Loucy (cell line): ENCODE results near the gene SCTR.
A peak's percentile ranks its signal among the peaks of the same experiment; 100 is the strongest.
"Not testable (repeated sequence)": the region's sequence is repeated elsewhere in the genome, so short reads cannot be mapped to it uniquely, and the experiment has no call there.

Experiments used
- H2AFZ ChIP-seq: fragments of 200-600 bp; sonication (generic); 2 replicates; pipeline ENCODE4 v1.6.0; 2016; ENCODE audit warnings: antibody characterized with exemption, mild to moderate bottlenecking, low read length, moderate library complexity
- H3F3A ChIP-seq: fragments of 200-600 bp; 2 replicates; pipeline ENCODE4 v1.6.0; 2016; ENCODE audit warnings: antibody characterized with exemption, low read depth, mild to moderate bottlenecking
- H3K27me3 ChIP-seq: fragments of 200-600 bp; sonication (generic); 2 replicates; pipeline ENCODE4 v1.6.1; 2014; ENCODE audit warnings: low read length, mild to moderate bottlenecking; ENCODE audit not compliant: insufficient read depth, poor library complexity, severe bottlenecking
- H3K36me3 ChIP-seq: fragments of 200-600 bp; sonication (generic); 2 replicates; pipeline ENCODE4 v1.6.1; 2016; ENCODE audit warnings: low read length; ENCODE audit not compliant: insufficient read depth
- H3K4me1 ChIP-seq: fragments of 200-600 bp; sonication (generic); 2 replicates; pipeline ENCODE4 v1.5.1; 2014; ENCODE audit warnings: low read length, mild to moderate bottlenecking; ENCODE audit not compliant: insufficient read depth, poor library complexity, severe bottlenecking
- H3K4me2 ChIP-seq: fragments of 200-600 bp; sonication (generic); 2 replicates; pipeline ENCODE4 v1.6.0; 2014; ENCODE audit warnings: antibody characterized with exemption, low read length, low read depth, mild to moderate bottlenecking; ENCODE audit not compliant: poor library complexity, severe bottlenecking
- H3K4me3 ChIP-seq: fragments of 200-600 bp; sonication (generic); 2 replicates; pipeline ENCODE4 v1.5.1; 2014; ENCODE audit warnings: low read length, mild to moderate bottlenecking, mixed read lengths; ENCODE audit not compliant: poor library complexity, severe bottlenecking
- H3K79me2 ChIP-seq: fragments of 200-600 bp; sonication (generic); 2 replicates; pipeline ENCODE4 v1.6.1; 2014; ENCODE audit warnings: low read length; ENCODE audit not compliant: insufficient read depth
- H3K9ac ChIP-seq: fragments of 200-600 bp; sonication (generic); 2 replicates; pipeline ENCODE4 v1.6.0; 2014; ENCODE audit warnings: mild to moderate bottlenecking, low read depth, low read length, moderate library complexity; ENCODE audit not compliant: poor library complexity, severe bottlenecking
- H3K9me2 ChIP-seq: fragments of 200-600 bp; sonication (generic); replicated peaks from 2 replicates; pipeline ENCODE4 v1.6.1; 2016; ENCODE audit warnings: low read depth, low read length, mixed read lengths
- H3K9me3 ChIP-seq: fragments of 200-600 bp; sonication (generic); 2 replicates; pipeline ENCODE4 v1.6.1; 2014; ENCODE audit warnings: mild to moderate bottlenecking, antibody characterized with exemption, low read length, low read depth; ENCODE audit not compliant: insufficient read depth
- H4K20me1 ChIP-seq: fragments of 200-600 bp; sonication (generic); 2 replicates; pipeline ENCODE4 v1.6.0; 2014; ENCODE audit warnings: antibody characterized with exemption, low read length, mild to moderate bottlenecking; ENCODE audit not compliant: insufficient read depth, poor library complexity, severe bottlenecking
- EZH2phosphoT487 ChIP-seq: fragments of 200-600 bp; IDR thresholded peaks from 2 replicates; pipeline ENCODE4 v1.6.1; 2018; ENCODE audit warnings: antibody characterized with exemption, mild to moderate bottlenecking, moderate library complexity, borderline replicate concordance
- TF ChIP-seq, protein P1 (sequence below): fragments of 200-600 bp; sonication (generic); conservative IDR thresholded peaks from 2 replicates; pipeline ENCODE4 v1.5.1; 2014; ENCODE audit warnings: mild to moderate bottlenecking, antibody characterized with exemption, low read length

SCTR gene

GRCh38 chr2:119407430-119408220, 116.7 kb downstream of the SCTR start:
- no peaks in the 10 kb centered on the region for H4K20me1 ChIP-seq
- no peaks in the 10 kb centered on the region for H3F3A ChIP-seq
- no peak overlapping the region for H3K4me3 ChIP-seq
- no peaks in the 10 kb centered on the region for H3K36me3 ChIP-seq
- no peaks in the 10 kb centered on the region for H3K79me2 ChIP-seq
- H2AFZ ChIP-seq: no peak overlapping the region
- TF ChIP-seq, protein P1, sequence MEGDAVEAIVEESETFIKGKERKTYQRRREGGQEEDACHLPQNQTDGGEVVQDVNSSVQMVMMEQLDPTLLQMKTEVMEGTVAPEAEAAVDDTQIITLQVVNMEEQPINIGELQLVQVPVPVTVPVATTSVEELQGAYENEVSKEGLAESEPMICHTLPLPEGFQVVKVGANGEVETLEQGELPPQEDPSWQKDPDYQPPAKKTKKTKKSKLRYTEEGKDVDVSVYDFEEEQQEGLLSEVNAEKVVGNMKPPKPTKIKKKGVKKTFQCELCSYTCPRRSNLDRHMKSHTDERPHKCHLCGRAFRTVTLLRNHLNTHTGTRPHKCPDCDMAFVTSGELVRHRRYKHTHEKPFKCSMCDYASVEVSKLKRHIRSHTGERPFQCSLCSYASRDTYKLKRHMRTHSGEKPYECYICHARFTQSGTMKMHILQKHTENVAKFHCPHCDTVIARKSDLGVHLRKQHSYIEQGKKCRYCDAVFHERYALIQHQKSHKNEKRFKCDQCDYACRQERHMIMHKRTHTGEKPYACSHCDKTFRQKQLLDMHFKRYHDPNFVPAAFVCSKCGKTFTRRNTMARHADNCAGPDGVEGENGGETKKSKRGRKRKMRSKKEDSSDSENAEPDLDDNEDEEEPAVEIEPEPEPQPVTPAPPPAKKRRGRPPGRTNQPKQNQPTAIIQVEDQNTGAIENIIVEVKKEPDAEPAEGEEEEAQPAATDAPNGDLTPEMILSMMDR: peak; percentile 81
- no peak for TF ChIP-seq EZH2phosphoT487
- no peak overlapping the region for H3K4me2 ChIP-seq
- H3K9me2 ChIP-seq: no peaks in the 10 kb centered on the region
- H3K9ac ChIP-seq: no peak overlapping the region
- no peaks in the 10 kb centered on the region for H3K9me3 ChIP-seq
- H3K27me3 ChIP-seq: no peaks in the 10 kb centered on the region
- no peaks in the 10 kb centered on the region for H3K4me1 ChIP-seq

- no peaks in the 10 kb centered on the region for H3K36me3 ChIP-seq
- no peaks in the 10 kb centered on the region for H3F3A ChIP-seq
Measured at GRCh38 chr2:119405151-119405550, 119.1 kb downstream of the SCTR start.

DNA sequence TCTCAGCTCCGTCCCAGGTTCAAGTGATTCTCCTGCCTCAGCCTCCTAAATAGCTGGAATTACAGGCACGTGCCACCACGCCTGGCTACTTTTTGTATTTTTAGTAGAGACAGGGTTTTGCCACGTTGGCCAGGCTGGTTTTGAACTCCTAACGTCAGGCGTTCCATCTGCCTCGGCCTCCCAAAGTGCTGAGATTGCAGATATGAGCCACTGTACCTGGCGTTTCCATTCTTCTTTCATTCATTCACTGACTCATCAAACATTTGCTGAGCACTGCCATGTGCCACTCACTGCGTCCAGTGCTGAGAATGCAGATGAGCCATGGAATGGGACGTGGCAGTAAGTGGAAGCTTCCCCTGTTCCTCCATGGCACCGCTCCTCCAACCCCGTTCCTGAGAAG, 120.7 kb downstream of the SCTR start:
- not testable (repeated sequence) for H3K9me3 ChIP-seq, H4K20me1 ChIP-seq, H3K4me1 ChIP-seq, H3K79me2 ChIP-seq, H3K4me2 ChIP-seq, H3K36me3 ChIP-seq, H3K9ac ChIP-seq, H3K27me3 ChIP-seq, H3K4me3 ChIP-seq, H3K9me2 ChIP-seq, H3F3A ChIP-seq, H2AFZ ChIP-seq

More at GRCh38 chr2:119405151-119405550, 119.1 kb downstream of the SCTR start:
- no peaks in the 10 kb centered on the region for H3K79me2 ChIP-seq
- H3K9me2 ChIP-seq: no peaks in the 10 kb centered on the region
- H3K4me2 ChIP-seq: no peak overlapping the region
- H3K4me3 ChIP-seq: no peak overlapping the region
- no peak overlapping the region for H3K9ac ChIP-seq
- no peaks in the 10 kb centered on the region for H3K4me1 ChIP-seq
- H2AFZ ChIP-seq: no peak overlapping the region
- H3K9me3 ChIP-seq: no peaks in the 10 kb centered on the region
- H4K20me1 ChIP-seq: no peaks in the 10 kb centered on the region
- no peaks in the 10 kb centered on the region for H3K27me3 ChIP-seq
- no peak for TF ChIP-seq EZH2phosphoT487

DNA sequence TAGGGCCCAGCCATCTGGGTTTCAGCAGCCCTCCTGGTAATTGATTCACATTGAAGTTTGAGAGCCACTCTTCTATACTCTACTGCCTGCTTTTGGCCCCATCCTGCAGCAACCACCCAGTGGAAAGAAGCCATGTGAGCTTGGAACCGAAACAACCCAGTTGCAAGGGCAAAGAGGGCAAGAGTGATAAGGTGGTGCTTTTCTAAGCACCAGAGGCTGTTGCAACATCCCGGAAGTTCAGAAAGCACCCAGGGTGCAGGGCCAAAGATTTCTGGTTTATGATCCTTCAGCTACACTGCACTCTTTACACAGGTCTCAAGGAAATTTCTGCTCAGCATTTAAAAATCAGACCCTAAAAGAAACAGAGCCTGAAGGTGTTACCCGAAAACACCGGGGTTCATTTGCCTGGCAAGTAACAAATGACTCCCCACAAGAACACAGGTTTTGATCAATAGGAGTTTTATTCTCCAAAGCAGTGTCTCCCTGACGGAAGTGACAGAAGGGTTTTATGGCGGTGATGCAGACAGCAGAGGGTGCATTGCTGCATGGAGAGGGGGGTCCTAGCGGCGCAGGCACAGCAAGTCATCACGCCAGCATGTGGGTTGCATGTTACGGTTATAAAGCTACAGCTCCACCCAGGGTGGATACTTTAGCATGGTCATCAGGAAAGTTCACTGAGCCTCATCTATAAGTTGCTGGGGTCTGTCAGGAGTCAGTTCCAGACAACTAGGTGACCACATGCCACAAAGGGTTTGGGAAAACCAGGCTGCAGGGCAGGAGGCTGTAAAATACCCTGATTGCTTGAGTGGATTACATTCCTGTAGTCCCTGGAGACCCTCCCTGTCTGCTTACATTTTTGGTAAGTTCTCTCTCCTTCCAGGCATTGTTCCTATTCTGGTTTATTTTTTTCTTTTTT, 121.4 kb downstream of the SCTR start:
- Histone ChIP-seq H3K4me2 (no peak overlapping the region), H3K4me3 (no peak overlapping the region)
- TF ChIP-seq, protein P1: no peak
- no peak for TF ChIP-seq EZH2phosphoT487

More for the DNA sequence above, 121.4 kb downstream of the SCTR start:
- H3K4me1 ChIP-seq: no peaks in the 10 kb centered on the region
- no peaks in the 10 kb centered on the region for H3K36me3 ChIP-seq
- no peaks in the 10 kb centered on the region for H3F3A ChIP-seq
- no peak overlapping the region for H3K9ac ChIP-seq
- H3K9me3 ChIP-seq: no peaks in the 10 kb centered on the region
- no peaks in the 10 kb centered on the region for H4K20me1 ChIP-seq
- H3K9me2 ChIP-seq: no peaks in the 10 kb centered on the region
- no peak overlapping the region for H2AFZ ChIP-seq
- no peaks in the 10 kb centered on the region for H3K79me2 ChIP-seq
- H3K27me3 ChIP-seq: no peaks in the 10 kb centered on the region
